Measurements from ENCODE around the gene VARS2.
A peak's percentile ranks its signal among the peaks of the same experiment; 100 is the strongest.
"Not testable (repeated sequence)": the region's sequence is repeated elsewhere in the genome, so short reads cannot be mapped to it uniquely, and the experiment has no call there.

Gene VARS2

DNA sequence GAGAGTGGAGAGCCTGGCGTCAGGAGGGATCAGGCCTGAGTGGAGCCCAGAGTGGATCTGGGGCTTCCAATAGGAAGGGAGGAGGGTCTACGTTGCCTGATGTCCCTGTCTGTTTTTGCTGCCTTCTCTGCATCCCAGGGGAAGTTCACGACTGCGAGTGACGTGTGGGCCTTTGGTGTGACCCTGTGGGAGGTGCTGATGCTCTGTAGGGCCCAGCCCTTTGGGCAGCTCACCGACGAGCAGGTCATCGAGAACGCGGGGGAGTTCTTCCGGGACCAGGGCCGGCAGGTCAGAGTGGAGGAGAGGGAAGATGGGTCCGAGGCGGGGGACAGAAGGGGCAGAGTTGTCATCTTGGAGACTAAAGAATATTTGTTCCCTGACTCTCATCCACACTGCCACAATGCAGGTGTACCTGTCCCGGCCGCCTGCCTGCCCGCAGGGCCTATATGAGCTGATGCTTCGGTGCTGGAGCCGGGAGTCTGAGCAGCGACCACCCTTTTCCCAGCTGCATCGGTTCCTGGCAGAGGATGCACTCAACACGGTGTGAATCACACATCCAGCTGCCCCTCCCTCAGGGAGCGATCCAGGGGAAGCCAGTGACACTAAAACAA lies 15.2 kb upstream of the VARS2 start:
- DNase-seq (ENCODE audit: low read depth), result no peak

DNA sequence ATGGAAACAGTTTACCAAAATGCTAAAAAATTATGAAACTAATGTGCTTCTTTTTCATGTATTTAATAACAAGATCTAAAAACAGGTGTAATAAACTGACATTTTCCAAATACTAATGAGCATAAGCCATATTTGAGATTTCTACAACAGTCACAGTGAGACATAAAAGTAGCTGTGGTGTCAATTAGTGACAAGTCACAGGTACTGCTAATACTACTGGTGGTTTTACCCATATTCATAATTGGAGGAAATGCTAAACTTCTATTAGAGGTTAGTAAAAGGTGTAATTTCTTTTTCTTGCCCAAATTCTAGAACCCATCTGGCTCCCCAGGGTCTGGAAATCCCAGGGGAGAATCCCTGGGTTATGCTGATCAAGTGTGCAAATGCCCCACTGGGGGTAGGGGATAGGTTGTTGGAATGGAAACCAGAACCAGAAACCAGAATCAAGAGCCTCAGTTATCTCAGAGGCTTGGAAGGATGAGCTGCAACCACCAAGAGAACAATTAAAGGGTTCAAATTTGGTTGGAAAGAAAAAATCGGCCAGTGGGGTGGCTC lies 13.1 kb upstream of the VARS2 start:
- no peak for DNase-seq (ENCODE audit: low read depth)

DNA sequence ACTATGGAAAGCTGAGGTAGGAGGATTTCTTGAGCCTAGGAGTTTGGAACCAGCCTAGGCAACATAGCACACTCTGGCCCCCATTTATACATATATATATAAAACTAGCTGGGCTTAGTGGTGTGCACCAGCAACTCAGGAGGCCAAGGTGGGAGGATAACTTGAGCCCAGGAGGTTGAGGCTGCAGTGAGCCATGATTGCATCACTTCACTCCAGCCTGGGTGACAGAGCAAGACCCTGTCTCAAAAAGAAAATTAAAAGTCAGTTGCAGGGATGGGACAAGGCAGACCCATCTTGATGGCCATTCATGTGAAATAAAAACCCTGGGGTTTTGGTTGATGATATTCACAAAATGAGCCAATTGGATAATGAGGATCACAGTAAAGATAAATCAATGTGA lies 12.6 kb upstream of the VARS2 start:
- no peak for DNase-seq (ENCODE audit: low read depth)

DNA sequence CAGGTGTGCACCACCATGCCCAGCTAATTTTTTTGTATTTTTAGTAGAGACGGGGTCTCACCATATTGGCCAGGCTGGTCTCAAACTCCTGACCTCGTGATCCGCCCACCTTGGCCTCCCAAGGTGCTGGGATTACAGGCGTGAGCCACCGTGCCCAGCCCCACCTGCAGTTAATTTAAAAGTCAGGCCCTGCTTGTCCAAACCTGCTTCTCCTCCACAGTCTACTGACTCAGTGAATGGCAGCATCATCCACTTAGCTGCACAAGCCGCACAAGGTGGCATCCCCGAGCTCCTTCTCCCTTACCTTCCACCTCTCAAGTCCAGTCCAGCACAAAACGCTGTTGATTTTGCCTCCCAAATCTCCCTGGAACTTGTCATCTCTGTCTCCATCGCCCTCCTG lies 11.8 kb upstream of the VARS2 start:
- not testable (repeated sequence) for DNase-seq (ENCODE audit: low read depth)

DNA sequence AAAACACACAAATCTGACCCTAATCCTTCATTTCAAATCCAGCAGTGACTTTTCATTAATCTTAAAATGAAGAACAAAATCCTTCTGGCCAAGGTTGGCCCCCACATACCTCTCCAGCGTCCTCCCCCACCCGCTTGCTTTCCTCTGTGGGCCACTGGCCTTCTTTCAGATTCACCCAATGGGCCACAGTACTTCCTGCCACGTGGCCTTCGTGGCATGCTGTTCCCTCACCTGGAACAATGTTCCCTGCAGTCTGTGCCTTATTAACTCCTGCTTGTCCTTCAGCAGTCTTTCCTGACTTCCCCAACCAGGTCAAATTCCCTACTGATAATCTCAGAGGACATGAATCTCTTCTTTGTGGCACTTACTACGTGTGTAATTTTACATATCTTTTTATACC lies 11.3 kb upstream of the VARS2 start:
- no peak for DNase-seq (ENCODE audit: low read depth)

DNA sequence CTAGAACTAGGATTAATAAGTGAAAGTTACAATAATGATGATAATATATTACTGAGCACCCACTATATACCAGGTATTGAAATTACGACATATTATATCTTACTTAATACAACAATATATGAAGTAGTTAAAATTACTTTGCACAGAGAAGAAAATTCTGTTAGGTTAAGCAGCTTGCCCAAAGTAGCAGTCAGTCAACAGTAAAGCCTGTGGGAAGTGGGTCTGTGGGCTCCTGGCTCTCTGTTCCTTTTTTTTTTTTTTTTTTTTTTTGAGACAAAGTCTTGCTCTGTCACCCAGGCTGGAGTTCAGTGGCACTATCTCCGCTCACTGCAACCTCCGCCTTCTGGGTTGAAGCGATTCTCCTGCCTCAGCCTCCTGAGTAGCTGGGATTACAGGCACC lies 10.8 kb upstream of the VARS2 start:
- DNase-seq (ENCODE audit: low read depth), result no peak

DNA sequence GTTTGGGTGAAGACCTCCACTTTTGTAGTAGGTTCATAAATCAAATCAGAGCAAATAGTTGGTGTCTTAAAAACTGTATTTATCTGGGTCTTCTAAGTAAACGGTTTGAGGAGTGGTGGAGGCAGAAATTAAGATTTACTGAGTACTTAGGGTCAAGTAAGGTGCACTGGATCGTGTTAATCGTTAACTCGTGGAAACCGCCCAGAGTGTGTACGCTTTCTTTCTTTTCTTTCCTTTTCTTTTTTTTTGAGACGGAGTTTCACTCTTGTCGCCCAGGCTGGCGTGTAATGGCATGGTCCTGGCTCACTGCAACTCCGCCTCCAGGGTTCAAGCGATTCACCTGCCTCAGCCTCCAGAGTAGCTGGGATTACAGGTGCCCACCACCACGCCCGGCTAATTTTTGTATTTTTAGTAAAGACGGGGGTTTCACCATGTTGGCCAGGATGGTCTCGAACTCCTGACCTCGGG lies 6.7 kb upstream of the VARS2 start:
- not testable (repeated sequence) for DNase-seq (ENCODE audit: low read depth)

DNA sequence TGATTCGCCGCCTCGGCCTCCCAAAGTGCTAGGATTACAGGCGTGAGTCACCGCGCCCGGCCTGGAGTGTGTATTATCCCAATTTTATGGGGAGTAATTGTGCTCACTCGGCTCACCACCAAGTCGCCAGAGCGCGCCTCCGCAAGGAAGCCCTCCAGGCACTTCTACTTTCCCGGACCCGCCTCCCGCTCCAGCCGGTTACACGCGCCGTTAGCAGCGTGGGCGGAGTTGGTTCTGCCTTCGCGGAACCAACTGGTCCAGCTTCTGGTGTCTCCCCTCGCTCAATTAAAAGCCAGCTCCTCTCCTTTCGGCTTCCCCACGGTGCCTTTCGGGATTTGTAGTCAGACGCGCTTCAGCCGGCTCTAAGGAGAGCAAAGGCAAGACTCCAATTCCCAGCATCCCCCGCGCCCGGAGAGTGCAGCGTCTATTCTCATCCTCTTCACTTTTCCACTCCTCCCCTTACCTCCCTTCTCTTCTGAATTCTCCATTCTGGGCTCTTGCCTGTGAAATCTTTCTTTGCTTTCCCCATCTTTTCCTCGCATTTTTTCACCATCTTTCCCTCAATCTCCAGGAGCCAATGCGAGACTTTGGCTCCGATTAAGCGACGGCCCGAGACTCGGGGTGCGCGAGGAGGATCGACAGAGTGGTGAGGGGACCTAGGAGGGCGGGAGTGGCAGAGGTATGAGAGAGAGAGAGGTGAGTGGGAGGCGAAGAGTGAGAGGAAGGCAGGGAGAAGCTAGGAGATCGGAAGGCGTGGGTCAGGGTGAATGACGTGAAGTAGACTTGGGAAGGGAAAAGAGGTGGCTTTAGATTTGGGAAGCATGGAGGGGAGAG lies 6.1 kb upstream of the VARS2 start, which contains the start of gene GTF2H4:
TSS of gene GTF2H4 (plus strand) at position 450 of the 834 bp plus-strand sequence.
- peak; percentile 93 for DNase-seq (ENCODE audit: low read depth)

DNA sequence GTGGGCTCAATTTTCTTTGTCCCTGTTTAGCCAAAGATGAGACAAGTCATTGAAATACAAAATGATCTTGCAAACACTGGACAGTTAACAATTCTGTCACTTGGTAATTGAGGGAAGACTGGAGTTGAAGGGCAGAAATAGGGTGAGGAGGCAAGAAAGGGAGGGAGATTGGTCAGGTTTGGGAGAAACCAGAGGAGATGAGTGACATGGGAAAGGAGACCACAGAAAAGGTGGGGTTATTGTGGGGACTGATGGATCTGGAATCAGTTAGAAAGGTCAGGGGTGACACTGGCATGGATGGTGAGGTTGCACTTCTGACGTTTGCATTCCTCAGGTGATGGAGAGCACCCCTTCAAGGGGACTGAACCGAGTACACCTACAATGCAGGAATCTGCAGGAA lies 5.3 kb upstream of the VARS2 start:
- no peak for DNase-seq (ENCODE audit: low read depth)

DNA sequence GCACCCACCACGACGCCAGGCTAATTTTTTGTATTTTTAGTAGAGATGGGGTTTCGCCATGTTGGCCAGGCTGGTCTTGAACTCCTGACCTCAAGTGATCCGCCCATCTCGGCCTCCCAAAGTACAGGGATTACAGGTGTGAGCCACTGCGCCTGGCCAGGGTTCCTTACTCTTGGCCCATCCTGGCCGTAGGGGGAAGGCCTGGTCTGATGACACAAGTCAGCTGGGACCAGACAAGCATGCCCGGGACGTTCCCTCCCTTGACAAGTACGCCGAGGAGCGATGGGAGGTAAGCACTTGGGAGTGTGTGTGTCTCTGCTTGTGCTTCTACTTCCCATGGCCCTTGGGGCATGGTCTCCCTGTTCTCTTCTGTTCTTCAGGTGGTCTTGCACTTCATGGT lies 3.6 kb upstream of the VARS2 start:
- not testable (repeated sequence) for DNase-seq (ENCODE audit: low read depth)

DNA sequence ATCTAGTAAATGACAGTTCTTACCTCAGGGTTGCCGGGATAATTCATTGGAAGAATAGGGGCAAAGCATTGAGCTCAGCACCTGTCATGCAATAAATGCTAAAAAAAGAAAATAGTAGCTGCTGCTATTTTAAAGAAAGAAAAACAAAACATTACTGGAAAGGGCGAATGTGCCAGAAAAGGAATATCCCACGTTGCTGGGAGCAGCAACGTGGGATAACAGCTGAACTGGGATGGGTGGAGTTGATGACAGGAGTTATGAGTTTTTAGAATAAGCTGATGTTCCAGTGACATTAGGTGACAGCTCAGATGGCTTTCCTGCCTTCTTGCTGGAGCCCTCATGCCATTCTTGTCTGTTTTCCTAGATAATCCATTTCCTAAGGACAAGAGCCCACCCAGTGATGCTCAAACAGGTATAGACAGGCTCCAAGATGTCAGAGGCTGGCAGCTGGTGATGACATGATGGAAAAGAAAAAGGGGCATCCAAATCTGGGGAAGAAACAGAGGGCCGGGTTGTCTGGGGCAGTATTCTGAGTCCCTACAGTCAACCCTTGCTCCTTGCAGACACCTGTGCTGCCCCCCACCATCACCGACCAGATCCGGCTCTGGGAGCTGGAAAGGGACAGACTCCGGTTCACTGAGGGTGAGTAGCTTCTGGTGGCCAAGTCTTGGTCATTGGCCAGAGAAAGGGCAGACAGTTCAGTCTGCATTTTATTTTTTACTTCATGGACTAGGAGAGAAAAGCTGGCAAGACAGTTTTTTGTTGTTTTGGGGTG lies 1.1 kb upstream of the VARS2 start:
- no peak for DNase-seq (ENCODE audit: low read depth)

DNA sequence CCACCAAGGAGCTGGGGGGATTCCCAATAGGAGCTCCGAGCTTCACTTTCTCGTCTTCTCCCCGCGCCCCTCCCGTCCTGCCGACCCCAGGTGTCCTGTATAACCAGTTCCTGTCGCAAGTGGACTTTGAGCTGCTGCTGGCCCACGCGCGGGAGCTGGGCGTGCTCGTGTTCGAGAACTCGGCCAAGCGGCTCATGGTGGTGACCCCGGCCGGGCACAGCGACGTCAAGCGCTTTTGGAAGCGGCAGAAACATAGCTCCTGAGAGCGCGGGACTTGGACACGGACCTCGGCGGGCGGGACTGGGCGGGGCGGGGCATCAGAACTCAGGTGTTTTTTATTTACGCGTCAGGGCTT lies 340 bp upstream of the VARS2 start:
- no peak for DNase-seq (ENCODE audit: low read depth)

DNA sequence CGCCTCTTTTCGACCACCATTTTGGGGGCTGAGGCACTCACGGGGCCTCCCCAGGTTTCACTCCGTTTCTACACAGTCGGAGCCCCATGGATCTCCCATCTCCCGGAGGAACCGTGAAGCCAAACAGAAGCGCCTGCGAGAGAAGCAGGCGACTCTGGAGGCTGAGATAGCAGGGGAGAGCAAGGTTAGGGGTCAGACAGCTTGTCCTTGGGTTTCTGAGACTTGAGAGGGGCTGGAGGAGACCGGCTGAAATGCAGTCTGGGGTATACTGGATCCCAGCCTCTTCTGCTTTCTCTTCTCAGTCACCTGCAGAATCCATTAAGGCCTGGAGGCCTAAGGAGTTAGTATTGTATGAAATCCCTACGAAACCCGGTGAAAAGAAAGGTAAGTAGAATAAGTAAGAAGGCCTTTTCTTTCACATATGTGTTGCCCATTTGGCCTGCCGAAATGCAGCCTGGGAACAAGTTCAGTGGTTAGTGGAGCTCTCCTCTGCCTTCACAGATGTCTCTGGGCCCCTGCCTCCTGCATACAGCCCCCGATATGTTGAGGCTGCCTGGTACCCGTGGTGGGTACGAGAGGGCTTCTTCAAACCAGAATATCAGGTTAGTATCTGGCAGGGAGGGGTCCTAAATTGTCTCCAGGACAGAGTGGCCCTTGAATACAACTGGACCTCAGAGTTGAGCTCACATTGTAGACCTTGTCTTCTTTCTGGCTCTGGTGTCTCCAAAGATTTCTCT lies 984 bp downstream of the VARS2 start:
- DNase-seq (ENCODE audit: low read depth), result no peak

DNA sequence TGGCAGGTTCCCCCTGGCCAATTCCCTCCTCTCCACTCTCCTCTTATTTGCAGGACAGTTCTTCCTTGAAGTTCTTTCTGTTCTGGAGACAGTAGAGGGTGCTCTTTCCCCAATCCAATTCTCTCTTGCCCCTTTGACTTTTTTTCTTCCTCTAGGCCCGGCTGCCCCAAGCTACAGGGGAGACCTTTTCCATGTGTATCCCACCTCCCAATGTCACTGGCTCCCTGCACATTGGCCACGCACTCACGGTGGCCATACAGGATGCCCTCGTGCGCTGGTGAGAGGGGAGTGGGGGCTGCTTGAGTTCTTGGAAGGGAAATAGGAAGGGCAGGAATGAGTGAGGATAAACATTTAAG lies 1.5 kb downstream of the VARS2 start:
- no peak for DNase-seq (ENCODE audit: low read depth)

DNA sequence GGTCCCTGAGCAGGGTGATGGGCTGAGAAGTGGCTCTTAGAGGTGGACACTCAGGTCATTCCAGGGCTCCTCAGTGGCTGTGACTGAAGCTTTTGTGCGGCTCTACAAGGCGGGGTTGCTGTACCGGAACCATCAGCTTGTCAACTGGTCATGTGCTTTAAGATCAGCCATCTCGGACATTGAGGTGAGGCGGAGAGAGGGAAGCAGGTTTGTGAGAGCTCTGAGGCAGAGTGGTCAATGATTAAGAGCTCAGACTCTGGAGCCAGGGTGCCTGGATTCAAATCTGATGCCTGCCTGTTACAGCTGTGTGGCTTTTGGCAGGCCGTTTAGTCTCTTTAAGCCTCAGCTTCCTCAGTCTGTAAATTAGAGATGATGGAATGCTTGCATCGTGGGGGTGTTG lies 3.0 kb downstream of the VARS2 start:
- no peak for DNase-seq (ENCODE audit: low read depth)

DNA sequence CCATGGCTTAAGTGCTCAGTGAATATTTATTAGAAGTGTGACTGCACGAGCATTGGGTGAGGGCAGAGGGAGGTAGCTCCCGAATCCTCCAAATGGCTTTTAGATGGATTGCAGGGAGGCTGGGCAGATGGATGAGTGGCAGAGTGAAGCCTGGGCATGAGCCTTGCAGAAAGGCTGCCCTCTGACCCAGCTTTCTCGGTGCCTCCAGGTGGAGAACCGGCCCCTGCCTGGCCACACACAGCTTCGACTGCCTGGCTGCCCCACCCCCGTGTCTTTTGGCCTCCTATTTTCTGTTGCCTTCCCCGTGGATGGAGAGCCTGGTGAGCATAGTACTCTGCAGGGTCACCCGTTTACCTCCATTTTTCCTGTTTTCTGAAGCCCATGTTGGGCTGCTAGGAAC lies 3.4 kb downstream of the VARS2 start:
- DNase-seq (ENCODE audit: low read depth), result no peak

DNA sequence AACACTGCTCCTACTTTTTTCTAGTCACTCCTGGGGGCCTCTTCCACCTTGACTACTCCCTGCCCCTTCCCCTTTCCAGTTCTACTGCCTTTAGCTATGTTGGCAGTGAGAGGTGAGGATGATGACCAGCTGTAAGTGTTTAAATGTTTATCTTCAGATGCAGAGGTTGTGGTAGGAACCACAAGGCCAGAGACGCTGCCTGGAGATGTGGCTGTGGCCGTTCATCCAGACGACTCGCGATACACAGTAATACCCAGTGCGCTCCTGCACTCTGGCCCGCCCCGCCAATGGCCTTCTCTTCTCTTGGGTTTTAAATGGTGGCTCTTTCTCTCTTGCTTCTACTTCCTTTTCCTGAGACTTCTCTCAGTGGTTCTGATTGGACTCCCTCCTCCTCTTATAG lies 4.6 kb downstream of the VARS2 start:
- DNase-seq (ENCODE audit: low read depth), result no peak

DNA sequence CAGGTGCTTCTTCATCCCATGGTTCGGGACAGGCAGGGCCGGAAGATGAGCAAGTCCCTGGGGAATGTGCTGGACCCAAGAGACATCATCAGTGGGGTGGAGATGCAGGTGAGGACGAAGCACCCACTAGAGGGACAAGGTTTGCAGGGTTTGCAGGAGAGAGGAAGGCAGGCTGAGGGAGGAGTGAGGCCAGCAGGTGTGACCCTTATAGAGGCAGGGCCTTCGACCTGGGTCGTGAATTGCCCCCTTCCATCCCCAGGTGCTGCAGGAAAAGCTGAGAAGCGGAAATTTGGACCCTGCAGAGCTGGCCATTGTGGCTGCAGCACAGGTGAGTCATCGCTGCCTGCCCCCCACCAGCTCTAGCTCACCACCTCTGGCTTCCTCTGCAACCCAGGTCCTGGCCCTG lies 8.4 kb downstream of the VARS2 start:
- no peak for DNase-seq (ENCODE audit: low read depth)

DNA sequence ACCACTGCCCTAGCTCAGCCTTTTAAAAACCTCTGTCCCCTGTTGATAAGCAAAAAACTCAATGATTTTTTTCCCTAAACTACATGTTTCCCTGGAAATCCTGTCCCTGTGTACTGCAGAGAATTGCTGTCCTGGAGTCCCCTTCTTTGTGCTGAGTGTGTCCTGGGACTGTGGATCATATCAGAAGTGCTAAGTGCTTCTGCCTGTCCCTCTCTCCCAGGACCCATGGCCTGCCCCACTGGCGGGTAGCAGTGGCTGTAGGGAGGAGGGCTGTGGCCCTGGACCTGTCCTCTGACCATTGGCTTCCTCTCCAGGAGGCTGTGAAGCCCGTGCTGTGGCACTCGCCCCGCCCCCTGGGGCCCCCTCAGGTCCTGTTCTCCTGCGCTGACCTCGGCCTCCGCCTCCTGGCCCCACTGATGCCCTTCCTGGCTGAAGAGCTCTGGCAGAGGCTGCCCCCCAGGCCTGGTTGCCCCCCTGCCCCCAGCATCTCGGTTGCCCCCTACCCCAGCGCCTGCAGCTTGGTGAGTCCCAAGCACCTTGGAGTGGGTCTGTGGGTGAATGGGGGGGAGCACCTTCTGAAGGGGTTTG lies 10.1 kb downstream of the VARS2 start:
- not testable (repeated sequence) for DNase-seq (ENCODE audit: low read depth)

DNA sequence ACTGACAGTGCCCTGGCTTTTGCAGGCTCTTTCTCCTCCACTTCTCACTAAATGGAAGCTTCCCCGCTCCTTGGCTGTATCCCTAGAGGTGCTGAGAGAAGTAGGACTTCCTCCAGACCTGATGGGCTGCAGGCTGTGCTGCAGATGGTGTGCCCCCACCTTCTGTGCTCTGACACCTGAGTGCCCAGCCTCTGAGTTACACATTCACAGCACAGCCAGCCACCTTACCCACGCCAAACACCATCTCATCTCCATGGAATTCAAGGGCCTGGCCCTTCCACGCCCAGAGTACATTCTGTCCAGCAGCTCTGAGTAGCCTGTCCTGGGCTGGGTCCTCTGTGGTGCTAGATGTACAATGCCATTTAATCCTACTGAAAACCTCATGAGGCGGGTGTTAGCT lies 12.6 kb downstream of the VARS2 start:
- no peak for DNase-seq (ENCODE audit: low read depth)

DNA sequence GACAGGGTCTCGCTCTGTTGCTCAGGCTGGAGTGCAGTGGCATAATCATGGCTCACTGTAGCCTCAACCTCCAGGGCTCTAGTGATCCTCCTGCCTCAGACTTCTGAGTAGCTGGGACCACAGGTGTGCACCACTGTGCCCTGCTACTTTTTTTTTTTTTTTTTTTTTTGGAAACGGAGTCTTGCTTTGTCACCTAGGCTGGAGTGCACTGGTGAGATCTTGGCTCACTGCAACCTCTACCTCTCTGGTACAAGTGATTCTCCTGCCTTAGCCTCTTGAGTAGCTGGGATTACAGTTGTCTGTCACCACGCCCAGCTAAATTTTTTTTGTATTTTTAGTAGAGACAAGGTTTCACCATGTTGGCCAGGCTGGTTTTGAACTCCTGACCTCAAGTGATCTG lies 13.0 kb downstream of the VARS2 start:
- not testable (repeated sequence) for DNase-seq (ENCODE audit: low read depth)

DNA sequence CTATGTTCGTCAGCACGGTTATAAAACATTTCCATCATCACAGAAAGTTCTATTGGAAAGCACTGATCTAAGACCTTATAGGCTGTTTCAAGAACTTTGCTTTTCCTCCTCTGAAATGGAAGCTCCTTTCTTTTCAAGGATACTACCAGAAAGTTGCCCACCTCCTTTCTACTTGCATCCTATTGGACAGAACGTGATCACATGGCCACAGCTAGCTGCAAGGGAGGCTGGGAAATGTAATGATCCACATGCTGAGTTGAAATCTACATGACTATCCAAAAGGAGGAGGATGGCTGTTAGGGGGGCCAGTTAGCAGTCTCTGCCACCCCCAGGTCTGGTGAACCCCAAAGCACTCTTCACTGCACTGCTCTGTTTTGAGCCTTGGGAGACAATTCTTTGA lies 14.6 kb downstream of the VARS2 start:
- no peak for DNase-seq (ENCODE audit: low read depth)
